GM19239 (cell line): ENCODE measurements around the gene GDF2.

Experiments
- DNase-seq: peaks from one replicate; pipeline ENCODE4 v3.0.0; 2011; ENCODE audit warnings: low spot score; ENCODE audit not compliant: insufficient read length
- FAIRE-seq: peaks from 2 replicates; lab custom pipeline; 2011; peaks lifted over from hg19 to GRCh38; lab: Jason Lieb, UNC

Gene GDF2

GRCh38 chr10:47364911-47365310 is 42.7 kb downstream of the GDF2 start:
- no peak for DNase-seq
- FAIRE-seq = no peak

- DNase-seq (no peak), FAIRE-seq (no peak)
Measured at GRCh38 chr10:47365431-47366180, 43.4 kb downstream of the GDF2 start.

- FAIRE-seq (no peak), DNase-seq (no peak)
Measured at GRCh38 chr10:47366181-47366631, 44.0 kb downstream of the GDF2 start.

GRCh38 chr10:47366731-47367460 is 44.6 kb downstream of the GDF2 start:
- no peak for DNase-seq

GRCh38 chr10:47367646-47368045 is 45.4 kb downstream of the GDF2 start:
- FAIRE-seq (no peak), DNase-seq (no peak)

More at GRCh38 chr10:47366731-47367460, 44.6 kb downstream of the GDF2 start:
- FAIRE-seq = no peak

GRCh38 chr10:47368431-47369180 is 46.4 kb downstream of the GDF2 start:
- DNase-seq = no peak
- no peak for FAIRE-seq

- DNase-seq (no peak), FAIRE-seq (no peak)
Measured at GRCh38 chr10:47369251-47369894, 47.1 kb downstream of the GDF2 start.

GRCh38 chr10:47370015-47370767 is 47.9 kb downstream of the GDF2 start:
- no peak for FAIRE-seq

GRCh38 chr10:47370878-47371277 is 48.6 kb downstream of the GDF2 start:
- FAIRE-seq (no peak), DNase-seq (no peak)

More at GRCh38 chr10:47370015-47370767, 47.9 kb downstream of the GDF2 start:
- DNase-seq = no peak

- DNase-seq = no peak
- no peak for FAIRE-seq
Measured at GRCh38 chr10:47371629-47372485, 49.6 kb downstream of the GDF2 start.

GRCh38 chr10:47372726-47373125 is 50.5 kb downstream of the GDF2 start:
- FAIRE-seq = no peak
- DNase-seq = no peak

- no peak for FAIRE-seq
- DNase-seq = no peak
Measured at GRCh38 chr10:47374611-47375536, 52.6 kb downstream of the GDF2 start.

- DNase-seq (no peak), FAIRE-seq (no peak)
Measured at GRCh38 chr10:47376522-47377220, 54.4 kb downstream of the GDF2 start.
